Urinary bladder (tissue), 4 donors: ENCODE data around the gene HM13. TPM values are rescaled to one million over a fixed set of nuclear protein-coding genes. Genes with fewer than 3 reads are reported as not detected.
"Not testable (repeated sequence)": the region's sequence is repeated elsewhere in the genome, so short reads cannot be mapped to it uniquely, and the experiment has no call there.

Experiments used
- DNase-seq: peaks from one replicate; pipeline ENCODE4 v3.0.0-alpha.2; 2015; ENCODE audit errors: extremely low spot score
- H3K27ac ChIP-seq: one replicate; pipeline ENCODE4 v1.5.1; 2013; ENCODE audit warnings: low read depth, mild to moderate bottlenecking, moderate library complexity
- H3K36me3 ChIP-seq: one replicate; pipeline ENCODE4 v1.6.1; 2013; ENCODE audit warnings: mild to moderate bottlenecking, moderate library complexity; ENCODE audit not compliant: insufficient read depth
- H3K4me1 ChIP-seq: one replicate; pipeline ENCODE4 v1.6.1; 2013; ENCODE audit warnings: mild to moderate bottlenecking, moderate library complexity; ENCODE audit not compliant: insufficient read depth
- H3K4me3 ChIP-seq: one replicate; pipeline ENCODE4 v1.5.1; 2013; ENCODE audit warnings: low read depth, low read length
- whole genome bisulfite sequencing: extraction: QIAGEN DNeasy Blood & Tissue Kit; methylation state at CpG from one replicate; pipeline ENCODE4 v1.1.7; 2013; 5-methylcytosine and 5-hydroxymethylcytosine counted together
- polyA plus RNA-seq: library from polyadenylated mRNA; stranded (reverse); fragments of 200-250 nt; gene quantifications from one replicate; pipeline ENCODE4 v1.2.3, GENCODE V29; 2013
- total RNA-seq: library from RNA; depleted of rRNA; stranded (reverse); fragments of >200 nt; gene quantifications from one replicate; pipeline ENCODE4 v1.2.3, GENCODE V29; 2014
- donor health status: healthy with polysubstance abuse.
- donor health status: healthy.

HM13 gene
- total and polyA plus RNA-seq, 2 donors = 48.8 to 90.4 TPM

DNA sequence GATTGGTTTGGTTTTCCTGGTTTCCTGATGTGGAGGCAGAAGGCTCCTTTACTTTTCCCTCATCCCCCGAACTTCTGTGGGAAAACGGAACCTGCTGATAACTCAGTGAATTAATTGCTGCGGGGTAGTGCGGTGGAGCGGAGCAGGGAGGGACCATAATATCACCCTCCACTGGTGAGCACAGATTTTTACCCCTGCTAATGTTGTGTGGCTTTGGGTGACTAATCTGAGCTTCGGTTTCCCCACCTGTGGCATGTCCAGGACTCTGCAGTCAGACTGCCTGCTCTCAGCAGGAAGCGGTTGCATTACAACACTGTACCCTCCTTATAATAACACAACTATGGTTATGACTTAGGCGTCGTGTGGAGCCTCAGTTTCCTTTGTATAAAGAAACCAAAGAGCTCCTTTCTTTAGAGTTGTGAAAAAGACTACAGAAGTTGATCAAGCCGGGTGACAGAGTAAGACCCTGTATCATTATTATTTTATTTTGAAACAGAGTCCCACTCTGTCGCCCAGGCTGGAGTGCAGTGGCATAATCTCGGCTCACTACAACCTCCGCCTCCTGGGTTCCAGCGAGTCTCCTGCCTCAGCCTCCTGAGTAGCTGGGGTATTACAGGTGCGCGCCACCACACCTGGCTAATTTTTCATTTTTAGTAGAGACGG, 88.7 kb downstream of the HM13 start:
- Histone ChIP-seq H3K36me3 (no peaks in the 10 kb centered on the region), H3K4me1 (no peaks in the 10 kb centered on the region), H3K4me3 (no peak overlapping the region), H3K27ac (peak overlapping the region; percentile 81)
- no peak for DNase-seq
- 67% methylated on average over 17 of the region's 17 CpGs for WGBS

DNA sequence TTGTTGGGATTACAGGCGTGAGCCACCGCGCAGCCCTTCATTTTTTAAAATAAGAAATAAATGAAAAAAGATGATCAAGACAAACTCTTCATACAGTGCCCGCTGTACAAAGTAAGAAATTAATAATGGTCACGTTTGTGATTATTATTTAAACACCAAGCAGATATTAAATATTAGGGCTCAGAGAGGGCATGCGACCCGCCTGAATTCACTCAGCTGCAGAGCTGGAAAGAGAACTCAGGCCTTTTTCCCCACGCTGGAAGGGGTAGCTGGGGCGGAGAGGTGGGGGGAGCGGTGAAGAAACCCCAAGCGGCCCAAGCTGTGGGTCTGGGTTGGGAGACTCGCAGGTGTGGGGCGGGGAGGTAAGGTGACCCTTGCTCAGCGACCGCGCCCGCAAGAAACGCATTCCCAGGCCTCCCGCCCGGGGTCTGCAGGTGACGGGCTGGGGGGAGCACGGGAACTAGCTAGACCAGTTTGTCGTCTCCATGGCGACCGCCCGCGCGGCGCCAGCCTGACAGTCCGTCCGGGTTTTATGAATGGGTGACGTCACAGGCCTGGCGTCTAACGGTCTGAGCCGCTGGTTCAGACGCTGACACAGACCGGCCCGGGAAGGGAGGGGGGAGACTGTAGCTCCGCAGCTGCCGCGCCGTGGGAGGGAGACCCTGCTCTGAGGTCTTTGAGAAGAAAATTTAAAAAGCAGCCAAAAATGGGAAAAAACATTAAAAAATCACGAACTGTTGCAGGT, 89.8 kb downstream of the HM13 start:
- Histone ChIP-seq H3K36me3 (no peaks in the 10 kb centered on the region), H3K4me3 (peak overlapping the region; percentile 77), H3K4me1 (no peaks in the 10 kb centered on the region), H3K27ac (peak overlapping the region; percentile 95)
- DNase-seq = peak; percentile 94
- 10% methylated on average over 43 of the region's 43 CpGs for WGBS

DNA sequence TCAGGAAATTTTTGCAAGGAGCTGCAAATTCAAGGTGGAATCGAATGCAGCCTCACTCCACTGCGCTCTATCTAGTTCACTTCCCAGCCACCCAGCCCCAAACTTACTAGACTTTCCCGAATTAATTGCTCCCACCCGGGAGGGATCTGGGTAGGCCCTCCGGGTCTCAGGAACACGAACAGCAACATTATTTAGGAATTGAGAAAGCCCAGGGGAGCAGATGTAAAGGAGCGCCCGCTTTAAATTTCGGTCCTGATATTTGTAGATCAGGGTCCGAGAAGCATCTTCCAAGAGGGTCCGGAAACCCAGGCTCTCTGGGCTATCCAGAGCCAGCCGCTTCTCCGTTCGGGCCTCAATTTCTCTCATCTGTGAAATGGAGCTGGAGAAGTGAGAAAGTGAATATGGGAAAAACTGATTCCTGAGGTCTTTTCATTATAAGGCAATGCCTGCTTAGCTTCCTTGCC, 90.4 kb downstream of the HM13 start:
- WGBS = under 1% methylated on average over 14 of the region's 14 CpGs
- Histone ChIP-seq H3K4me1 (peaks cover 1% of the 10 kb centered on the region), H3K4me3 (peak overlapping the region; percentile 77), H3K27ac (peak overlapping the region; percentile 95), H3K36me3 (no peaks in the 10 kb centered on the region)
- DNase-seq = no peak

DNA sequence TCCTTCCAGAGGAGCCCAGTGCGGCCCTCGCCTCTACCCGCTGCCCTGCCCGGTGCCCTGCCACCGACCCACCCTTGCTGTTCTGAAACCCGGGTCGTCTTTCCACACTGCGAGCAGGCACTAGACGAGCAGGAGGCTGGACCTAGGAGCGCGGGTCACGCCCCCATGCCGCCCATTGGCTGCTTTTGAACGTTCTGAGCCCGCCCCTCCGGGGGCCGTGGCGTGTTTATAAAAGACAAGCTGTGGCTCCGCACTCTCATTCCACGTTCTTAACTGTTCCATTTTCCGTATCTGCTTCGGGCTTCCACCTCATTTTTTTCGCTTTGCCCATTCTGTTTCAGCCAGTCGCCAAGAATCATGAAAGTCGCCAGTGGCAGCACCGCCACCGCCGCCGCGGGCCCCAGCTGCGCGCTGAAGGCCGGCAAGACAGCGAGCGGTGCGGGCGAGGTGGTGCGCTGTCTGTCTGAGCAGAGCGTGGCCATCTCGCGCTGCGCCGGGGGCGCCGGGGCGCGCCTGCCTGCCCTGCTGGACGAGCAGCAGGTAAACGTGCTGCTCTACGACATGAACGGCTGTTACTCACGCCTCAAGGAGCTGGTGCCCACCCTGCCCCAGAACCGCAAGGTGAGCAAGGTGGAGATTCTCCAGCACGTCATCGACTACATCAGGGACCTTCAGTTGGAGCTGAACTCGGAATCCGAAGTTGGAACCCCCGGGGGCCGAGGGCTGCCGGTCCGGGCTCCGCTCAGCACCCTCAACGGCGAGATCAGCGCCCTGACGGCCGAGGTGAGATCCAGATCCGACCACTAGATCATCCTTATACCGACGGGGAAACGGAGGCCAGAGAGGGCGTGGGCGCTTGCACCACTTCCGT, 91.0 kb downstream of the HM13 start, which contains the start of gene ID1:
ID1 (plus strand) TSS at position 259 of the 871 bp plus-strand sequence; CDS start at position 358, 99 bp downstream.
- Histone ChIP-seq H3K36me3 (no peaks in the 10 kb centered on the region), H3K4me1 (peaks cover 1% of the 10 kb centered on the region), H3K27ac (peak within 1 kb of the TSS; percentile 95), H3K4me3 (peak within 1 kb of the TSS; percentile 77)
- DNase-seq = peak; percentile 97
- WGBS = under 1% methylated on average over 74 of the region's 74 CpGs

DNA sequence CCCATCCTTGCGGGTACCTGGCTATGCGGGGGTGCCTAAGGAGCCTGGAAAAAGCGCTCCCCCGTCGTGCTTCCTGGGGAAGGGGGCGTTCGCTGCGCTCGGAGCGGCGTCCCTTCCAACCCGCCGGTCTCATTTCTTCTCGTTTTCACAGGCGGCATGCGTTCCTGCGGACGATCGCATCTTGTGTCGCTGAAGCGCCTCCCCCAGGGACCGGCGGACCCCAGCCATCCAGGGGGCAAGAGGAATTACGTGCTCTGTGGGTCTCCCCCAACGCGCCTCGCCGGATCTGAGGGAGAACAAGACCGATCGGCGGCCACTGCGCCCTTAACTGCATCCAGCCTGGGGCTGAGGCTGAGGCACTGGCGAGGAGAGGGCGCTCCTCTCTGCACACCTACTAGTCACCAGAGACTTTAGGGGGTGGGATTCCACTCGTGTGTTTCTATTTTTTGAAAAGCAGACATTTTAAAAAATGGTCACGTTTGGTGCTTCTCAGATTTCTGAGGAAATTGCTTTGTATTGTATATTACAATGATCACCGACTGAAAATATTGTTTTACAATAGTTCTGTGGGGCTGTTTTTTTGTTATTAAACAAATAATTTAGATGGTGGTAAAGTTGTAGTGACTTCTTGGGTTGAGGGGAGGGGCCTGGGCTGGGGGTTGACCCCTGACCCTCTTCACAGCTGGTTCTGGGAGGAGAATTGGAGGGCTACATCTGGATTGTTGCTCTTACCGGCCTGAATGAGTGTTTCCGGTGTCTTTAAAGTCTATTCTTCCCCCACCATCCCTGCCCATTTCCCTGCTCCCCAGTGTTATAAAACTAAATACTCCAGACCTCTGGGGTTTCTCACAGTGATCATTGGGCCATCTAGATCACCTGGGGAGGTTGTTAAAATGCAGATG, 91.9 kb downstream of the HM13 start:
- H3K4me1 ChIP-seq = peaks cover 1% of the 10 kb centered on the region
- WGBS = 5% methylated on average over 39 of the region's 39 CpGs
- no peak for DNase-seq

DNA sequence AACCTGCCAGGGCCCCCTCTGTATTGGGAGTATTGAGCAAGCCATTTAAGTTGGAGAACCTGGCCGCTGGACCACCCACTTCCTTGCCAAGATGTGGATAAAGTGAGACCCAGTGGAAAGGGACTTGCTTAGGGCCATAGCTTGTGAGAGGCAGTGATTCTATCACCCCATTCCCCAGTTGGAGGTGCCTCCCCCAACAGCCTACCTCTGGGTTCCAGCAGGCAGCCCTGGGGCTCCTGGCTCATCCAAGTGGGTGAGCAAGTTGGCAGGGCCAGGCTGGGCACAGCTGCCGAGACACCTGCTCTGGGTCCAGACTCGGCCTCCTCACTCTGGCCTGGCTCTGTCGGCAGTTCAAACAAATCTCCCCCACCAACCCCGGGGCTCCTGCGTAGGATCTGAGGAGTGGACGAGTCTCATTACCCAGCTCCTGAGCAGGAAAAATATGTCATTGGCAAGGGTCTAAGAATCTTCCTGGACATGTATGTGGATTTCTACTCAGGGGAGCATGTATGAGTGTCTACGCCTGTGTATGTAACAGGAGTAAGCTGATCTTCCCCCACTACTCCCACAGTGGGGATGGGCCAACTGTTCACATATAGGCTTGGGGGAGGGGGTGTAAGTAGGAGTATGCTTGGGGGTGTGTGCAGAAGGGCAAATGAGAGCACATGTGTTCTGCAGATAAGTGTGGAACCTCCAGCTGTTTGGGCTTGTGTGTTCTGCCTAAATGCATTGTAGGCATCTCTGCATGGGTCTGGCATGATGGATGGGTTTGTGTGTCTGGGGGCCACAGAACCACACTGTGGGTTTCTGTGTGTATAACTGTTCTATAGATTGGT, 92.8 kb downstream of the HM13 start:
- 51% methylated on average over 8 of the region's 8 CpGs for WGBS
- H3K27ac ChIP-seq = peak overlapping the region; percentile 94
- no peak for DNase-seq
- H3K4me1 ChIP-seq = peaks cover 1% of the 10 kb centered on the region
- peak overlapping the region; percentile 77 for H3K4me3 ChIP-seq
- no peaks in the 10 kb centered on the region for H3K36me3 ChIP-seq

More for the DNA sequence above, 91.9 kb downstream of the HM13 start:
- no peaks in the 10 kb centered on the region for H3K36me3 ChIP-seq
- H3K4me3 ChIP-seq = peak overlapping the region; percentile 77
- peak overlapping the region; percentile 94 for H3K27ac ChIP-seq

DNA sequence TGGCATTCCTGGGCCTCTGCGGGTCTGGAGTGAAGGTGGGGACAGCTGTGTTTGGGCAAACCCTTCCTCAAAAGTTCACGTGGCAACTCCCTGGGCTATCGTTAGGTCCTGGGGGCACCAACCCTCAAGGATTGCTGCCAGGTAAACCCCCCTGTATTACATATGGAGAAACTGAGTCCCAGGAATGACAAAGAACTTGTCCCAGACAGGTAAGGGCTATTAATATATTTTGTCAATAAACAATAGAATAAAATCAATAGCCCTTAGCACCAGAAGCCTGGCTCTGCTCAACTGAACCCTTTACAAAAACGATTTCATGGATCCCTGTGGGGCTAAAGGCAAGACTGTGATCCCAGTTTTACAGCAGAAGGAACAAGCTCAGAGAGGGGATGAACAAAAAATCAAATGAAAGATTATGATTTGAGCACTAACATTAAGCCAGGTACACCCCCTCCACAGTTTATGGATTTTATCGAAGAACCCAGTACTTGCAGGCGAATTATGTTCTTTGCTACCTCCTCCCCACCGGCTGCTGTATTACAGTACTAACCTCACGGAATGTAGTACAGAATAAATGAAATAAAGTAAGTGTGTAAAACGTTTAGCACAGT, 93.5 kb downstream of the HM13 start:
- Histone ChIP-seq H3K27ac (peak overlapping the region; percentile 92), H3K4me3 (peak overlapping the region; percentile 77), H3K36me3 (no peaks in the 10 kb centered on the region), H3K4me1 (peaks cover 1% of the 10 kb centered on the region)
- WGBS = 45% methylated on average over 9 of the region's 9 CpGs
- no peak for DNase-seq

DNA sequence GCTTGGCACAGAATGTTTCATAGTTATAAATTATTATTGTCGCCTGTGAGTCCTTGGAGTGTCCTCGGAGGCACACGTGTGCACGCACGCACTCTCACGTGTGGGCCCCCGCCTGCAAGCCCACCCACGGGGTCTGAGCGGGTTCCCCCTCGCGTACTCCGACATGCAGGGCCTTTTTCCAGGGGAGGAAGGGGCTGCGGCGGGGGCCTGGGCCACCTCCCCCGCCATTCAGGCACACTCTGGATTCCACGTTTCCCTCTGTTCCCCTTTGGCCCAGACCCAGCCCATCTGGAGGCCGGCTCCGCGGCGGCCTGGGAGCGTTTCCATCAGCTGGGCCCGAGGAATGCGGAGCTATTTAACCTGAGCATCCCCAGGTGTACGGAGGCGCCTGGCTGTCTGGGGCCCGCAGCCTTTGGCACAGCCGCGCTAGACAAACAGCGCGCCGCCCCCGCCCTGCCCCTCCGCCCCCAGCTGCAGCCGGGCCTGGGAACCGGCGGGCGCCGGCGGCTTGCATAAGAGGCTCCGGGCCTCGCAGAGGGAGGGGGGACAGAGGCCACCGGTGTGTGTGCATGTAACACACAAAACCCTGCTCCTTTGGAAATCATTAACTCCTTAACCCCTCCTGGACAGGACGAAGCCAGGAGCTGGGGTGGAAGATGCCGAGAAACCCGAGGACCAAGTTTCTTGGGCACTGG, 94.2 kb downstream of the HM13 start:
- Histone ChIP-seq H3K36me3 (no peaks in the 10 kb centered on the region), H3K4me1 (peaks cover 1% of the 10 kb centered on the region), H3K4me3 (peak overlapping the region; percentile 77), H3K27ac (peak overlapping the region; percentile 92)
- peak; percentile 91 for DNase-seq
- 18% methylated on average over 45 of the region's 45 CpGs for WGBS

DNA sequence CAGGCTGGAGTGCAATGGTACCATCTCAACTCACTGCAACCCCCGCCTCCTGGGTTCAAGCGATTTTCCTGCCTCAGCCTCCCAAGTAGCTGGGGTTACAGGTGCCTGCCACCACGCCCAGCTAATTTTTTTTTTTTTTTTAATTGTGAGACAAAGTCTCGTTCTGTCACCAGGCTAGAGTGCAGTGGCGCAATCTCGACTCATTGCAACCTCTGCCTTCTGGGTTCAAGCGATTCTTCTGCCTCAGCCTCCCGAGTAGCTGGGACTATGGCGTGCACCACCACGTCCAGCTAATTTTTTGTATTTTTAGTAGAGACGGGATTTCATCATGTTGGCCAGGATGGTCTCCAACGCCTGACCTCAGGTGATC, 98.0 kb downstream of the HM13 start:
- not testable (repeated sequence) for H3K4me3 ChIP-seq, DNase-seq, H3K36me3 ChIP-seq, H3K4me1 ChIP-seq, H3K27ac ChIP-seq
- 87% methylated on average over 12 of the region's 12 CpGs for WGBS

DNA sequence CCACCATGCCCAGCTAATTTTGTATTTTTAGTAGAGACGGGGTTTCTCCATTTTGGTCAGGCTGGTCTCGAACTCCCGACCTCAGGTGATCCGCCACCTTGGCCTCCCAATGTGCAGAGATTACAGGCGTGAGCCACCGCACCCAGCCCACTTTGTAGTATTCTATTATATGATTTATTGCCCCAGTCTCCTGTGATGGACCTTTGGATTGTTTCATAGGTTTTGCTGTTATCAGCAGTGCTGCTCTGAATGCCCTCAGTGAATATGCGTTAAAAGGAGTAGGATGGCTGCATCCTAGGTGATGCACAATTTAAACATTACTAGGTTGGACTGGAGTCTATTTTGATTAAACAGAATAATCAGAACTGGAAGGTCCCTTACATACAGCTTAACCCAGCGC, 101.2 kb downstream of the HM13 start:
- H3K4me3 ChIP-seq = no peak overlapping the region
- 93% methylated on average over 8 of the region's 8 CpGs for whole genome bisulfite sequencing

DNA sequence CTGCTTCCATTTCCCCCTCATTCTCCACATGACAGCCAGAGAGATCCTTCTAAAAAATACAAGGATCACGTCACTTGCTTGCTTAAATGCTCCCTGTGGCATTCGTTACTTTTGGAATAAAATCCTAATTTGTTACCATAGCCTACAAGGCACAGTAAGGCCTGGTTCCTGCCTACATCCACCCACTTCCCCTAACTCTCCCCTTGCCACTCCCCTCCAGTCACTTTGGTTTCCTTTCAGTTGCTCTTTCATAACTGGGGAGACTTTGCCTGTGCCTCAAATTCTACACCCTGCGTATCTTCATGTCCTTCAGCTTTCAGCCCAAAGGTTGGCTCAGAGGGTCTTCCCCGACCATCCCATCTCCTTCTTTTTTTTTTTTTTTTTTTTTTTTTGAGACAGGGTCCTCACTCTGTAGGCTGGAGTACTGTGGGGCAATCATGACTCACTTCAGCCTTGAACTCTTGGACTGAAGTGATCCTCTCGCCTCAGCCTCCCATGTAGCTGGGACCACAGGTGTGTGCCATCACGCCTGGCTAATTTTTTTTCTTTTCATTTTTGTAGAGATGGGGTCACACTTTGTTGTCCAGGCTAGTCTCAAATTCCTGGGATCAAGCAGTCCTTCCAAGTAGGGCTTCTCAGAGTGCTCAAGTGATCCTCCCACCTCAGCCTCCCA, 103.3 kb downstream of the HM13 start:
- 89% methylated on average over 6 of the region's 6 CpGs for WGBS

More for the DNA sequence above, 101.2 kb downstream of the HM13 start:
- H3K4me1 ChIP-seq = no peaks in the 10 kb centered on the region
- no peak for DNase-seq
- H3K36me3 ChIP-seq = no peaks in the 10 kb centered on the region
- no peak overlapping the region for H3K27ac ChIP-seq

More for the DNA sequence above, 103.3 kb downstream of the HM13 start:
- Histone ChIP-seq H3K4me3 (no peak overlapping the region), H3K4me1 (no peaks in the 10 kb centered on the region), H3K27ac (no peak overlapping the region), H3K36me3 (no peaks in the 10 kb centered on the region)
- DNase-seq = no peak
